H1 (cell line): ENCODE results near the gene SNRPB2. TPM values are rescaled to one million over a fixed set of nuclear protein-coding genes. Genes with fewer than 3 reads are reported as not detected.

ENCODE experiments used
- CTCF ChIA-PET: fragments of 300-600 bp; sonication (Branson Sonifier 250); formaldehyde crosslinking; loops from one replicate; lab custom pipeline; 2021; ENCODE audit not compliant: partially characterized antibody; lab: Charles Lee
- POLR2A ChIA-PET: fragments of 300-600 bp; sonication (Branson Sonifier 250); formaldehyde crosslinking; loops from one replicate; lab custom pipeline; 2021; ENCODE audit warnings: inconsistent platforms; ENCODE audit not compliant: partially characterized antibody; lab: Charles Lee
- DNase-seq, 2 experiments: peaks; one replicate each; pipeline versions ENCODE4 v3.0.0 to v3.0.0-alpha.2; 2010 to 2022; ENCODE audit warnings: low spot score in 2 of 2, low read depth in 1 of 2, mixed read lengths in 1 of 2
- FAIRE-seq: peaks from 2 replicates; lab custom pipeline; 2011; peaks lifted over from hg19 to GRCh38; lab: Jason Lieb, UNC
- H2AFZ ChIP-seq: 2 replicates; pipeline ENCODE4 v1.8.1; 2012; ENCODE audit warnings: low read length, inconsistent platforms
- H2AK5ac ChIP-seq: 2 replicates; pipeline ENCODE4 v1.6.1; 2013; ENCODE audit warnings: low read depth, low read length
- H2BK120ac ChIP-seq: replicated peaks from 2 replicates; pipeline ENCODE3; 2013; ENCODE audit warnings: low read depth, low read length, inconsistent platforms
- H2BK12ac ChIP-seq: 2 replicates; pipeline ENCODE4 v1.6.1; 2013; ENCODE audit warnings: low read depth, low read length
- H2BK15ac ChIP-seq: 2 replicates; pipeline ENCODE4 v1.6.1; 2013; ENCODE audit warnings: low read length
- H2BK20ac ChIP-seq: 2 replicates; pipeline ENCODE4 v1.6.1; 2013; ENCODE audit warnings: low read length
- H2BK5ac ChIP-seq: 2 replicates; pipeline ENCODE4 v1.6.1; 2013; ENCODE audit warnings: low read depth, low read length
- H3K14ac ChIP-seq: 2 replicates; pipeline ENCODE4 v1.6.1; 2013; ENCODE audit warnings: inconsistent platforms; ENCODE audit not compliant: insufficient read length
- H3K18ac ChIP-seq: 2 replicates; pipeline ENCODE4 v1.6.1; 2013; ENCODE audit warnings: low read length; ENCODE audit errors: extremely low read depth
- H3K23ac ChIP-seq: 2 replicates; pipeline ENCODE4 v1.6.1; 2013; ENCODE audit warnings: inconsistent platforms; ENCODE audit not compliant: insufficient read length
- H3K23me2 ChIP-seq: 2 replicates; pipeline ENCODE4 v1.6.1; 2013; ENCODE audit warnings: low read depth, low read length
- H3K27ac ChIP-seq: 2 replicates; pipeline ENCODE4 v1.6.1; 2011; ENCODE audit warnings: low read depth, low read length, inconsistent platforms
- H3K27me3 ChIP-seq, 4 experiments: replicated peaks in 1 of 4; 1 replicate in 1 of 4; 2 replicates in 3 of 4; pipeline versions ENCODE4 v1.6.1 to v1.8.1; 2011 to 2013; ENCODE audit warnings: low read length in 3 of 4, mild to moderate bottlenecking in 3 of 4, inconsistent platforms in 2 of 4, mixed read lengths in 2 of 4, moderate library complexity in 1 of 4; ENCODE audit not compliant: control insufficient read depth in 3 of 4, insufficient read depth in 3 of 4; ENCODE audit errors: extremely low read depth in 1 of 4
- H3K36me3 ChIP-seq, 4 experiments: 2 replicates each; pipeline versions ENCODE4 v1.6.1 to v1.8.1; 2011 to 2013; ENCODE audit warnings: mild to moderate bottlenecking in 4 of 4, low read length in 3 of 4, moderate library complexity in 2 of 4, control low read depth in 1 of 4, inconsistent platforms in 1 of 4; ENCODE audit not compliant: insufficient read depth in 4 of 4, control insufficient read depth in 2 of 4
- H3K4ac ChIP-seq: replicated peaks from 2 replicates; pipeline ENCODE3; 2013; ENCODE audit warnings: low read length, low read depth, mixed read lengths, inconsistent platforms; ENCODE audit not compliant: insufficient read length
- H3K4me1 ChIP-seq, 4 experiments: replicated peaks in 1 of 4; 1 replicate in 1 of 4; 2 replicates in 3 of 4; pipeline versions ENCODE4 v1.6.1 to v1.8.1; 2011 to 2013; ENCODE audit warnings: low read length in 3 of 4, inconsistent platforms in 2 of 4, mixed read lengths in 1 of 4; ENCODE audit not compliant: insufficient read depth in 4 of 4, control insufficient read depth in 3 of 4
- H3K4me2 ChIP-seq, 2 experiments: 2 replicates each; pipeline versions ENCODE4 v1.6.1 to v1.8.1; 2011 to 2013; ENCODE audit warnings: low read depth in 2 of 2, low read length in 2 of 2, control low read depth in 1 of 2, inconsistent platforms in 1 of 2, mild to moderate bottlenecking in 1 of 2; ENCODE audit not compliant: insufficient read depth in 1 of 2
- H3K4me3 ChIP-seq, 4 experiments: fragments of 200-600, 300-600 bp in 1 of 4; sonication (generic), shearing (Covaris generic), sonication (Bioruptor Twin) in 1 of 4; 2 replicates each; pipeline versions ENCODE4 v1.5.1 to v1.8.1; 2011 to 2016; ENCODE audit warnings: low read length in 4 of 4, low read depth in 3 of 4, control low read depth in 2 of 4, inconsistent platforms in 2 of 4, mild to moderate bottlenecking in 2 of 4, mixed read lengths in 1 of 4, moderate library complexity in 1 of 4; ENCODE audit not compliant: insufficient read depth in 2 of 4; ENCODE audit errors: extremely low read depth in 1 of 4
- H3K56ac ChIP-seq: replicated peaks from 2 replicates; pipeline ENCODE3; 2013; ENCODE audit warnings: low read depth, mild to moderate bottlenecking, mixed read lengths, low read length, inconsistent platforms; ENCODE audit not compliant: insufficient read length
- H3K79me1 ChIP-seq: 2 replicates; pipeline ENCODE4 v1.6.1; 2013; ENCODE audit warnings: low read depth, low read length, control low read depth
- H3K79me2 ChIP-seq, 2 experiments: 2 replicates each; pipeline versions ENCODE4 v1.6.1 to v1.8.1; 2012 to 2013; ENCODE audit warnings: low read length in 2 of 2, mild to moderate bottlenecking in 2 of 2, inconsistent platforms in 1 of 2; ENCODE audit not compliant: insufficient read depth in 2 of 2, control insufficient read depth in 1 of 2
- H3K9ac ChIP-seq, 4 experiments: replicated peaks in 1 of 4; 1 replicate in 1 of 4; 2 replicates in 3 of 4; pipeline versions ENCODE4 v1.6.1 to v1.8.1; 2011 to 2013; ENCODE audit warnings: low read depth in 3 of 4, low read length in 3 of 4, control low read depth in 2 of 4, mild to moderate bottlenecking in 2 of 4, moderate library complexity in 2 of 4, inconsistent platforms in 1 of 4; ENCODE audit errors: extremely low read depth in 1 of 4
- H3K9me3 ChIP-seq, 2 experiments: 2 replicates each; pipeline versions ENCODE4 v1.6.1 to v1.8.1; 2012 to 2013; ENCODE audit warnings: mild to moderate bottlenecking in 2 of 2, moderate library complexity in 2 of 2, control low read depth in 1 of 2, inconsistent platforms in 1 of 2, low read depth in 1 of 2, low read length in 1 of 2, mixed read lengths in 1 of 2; ENCODE audit not compliant: insufficient read depth in 2 of 2
- H4K20me1 ChIP-seq, 2 experiments: replicated peaks in 1 of 2; 2 replicates each; pipeline versions ENCODE3 to v1.8.1; 2011 to 2013; ENCODE audit warnings: inconsistent platforms in 2 of 2, low read length in 2 of 2, mild to moderate bottlenecking in 1 of 2; ENCODE audit not compliant: insufficient read depth in 2 of 2, control insufficient read depth in 1 of 2
- H4K5ac ChIP-seq: 2 replicates; pipeline ENCODE4 v1.6.1; 2013; ENCODE audit warnings: low read length, low read depth, mixed read lengths, inconsistent platforms; ENCODE audit not compliant: insufficient read length
- H4K8ac ChIP-seq: 2 replicates; pipeline ENCODE4 v1.8.0; 2013; ENCODE audit warnings: mild to moderate bottlenecking, moderate library complexity, low read length, inconsistent platforms; ENCODE audit not compliant: insufficient read depth; ENCODE audit errors: extremely low read depth
- H4K91ac ChIP-seq: replicated peaks from 2 replicates; pipeline ENCODE3; 2013; ENCODE audit warnings: low read length, mixed read lengths, inconsistent platforms; ENCODE audit not compliant: insufficient read length
- CTCF ChIP-seq, 3 experiments: IDR thresholded peaks; 1 replicate in 2 of 3; 2 replicates in 1 of 3; pipeline versions ENCODE4 v1.5.1 to v1.6.1; 2011; ENCODE audit warnings: low read length in 3 of 3, mild to moderate bottlenecking in 3 of 3, inconsistent platforms in 2 of 3, low read depth in 1 of 3, moderate library complexity in 1 of 3; ENCODE audit not compliant: insufficient read depth in 1 of 3; ENCODE audit errors: control extremely low read depth in 1 of 3
- KDM4A ChIP-seq: IDR thresholded peaks from one replicate; pipeline ENCODE4 v1.7.1; 2012; ENCODE audit warnings: low read depth, mild to moderate bottlenecking, moderate library complexity, low read length, inconsistent platforms; ENCODE audit not compliant: severe bottlenecking
- SRF ChIP-seq: IDR thresholded peaks from 2 replicates; pipeline ENCODE4 v1.6.1; 2011; ENCODE audit warnings: mild to moderate bottlenecking, low read depth, low read length, moderate library complexity
- TBP ChIP-seq: IDR thresholded peaks from 2 replicates; pipeline ENCODE4 v1.6.1; 2011; ENCODE audit warnings: low read depth, low read length, improper control_type of control experiment
- WGBS, 2 experiments: shearing (Covaris generic) in 1 of 2; methylation state at CpG; one replicate each; pipeline versions ENCODE4 v1.1.6 to v1.1.7; 2013 to 2015; ENCODE audit warnings: low lambda C conversion rate in 2 of 2, mixed read lengths in 2 of 2, inconsistent platforms in 1 of 2, low coverage in 1 of 2, missing lambda C conversion rate in 1 of 2; ENCODE audit not compliant: insufficient replicate concordance in 2 of 2, insufficient coverage in 1 of 2, insufficient read length in 1 of 2; ENCODE audit errors: extremely low coverage in 1 of 2, missing lambda C conversion rate in 1 of 2; 5-methylcytosine and 5-hydroxymethylcytosine counted together
- polyA plus RNA-seq, 7 experiments: library from polyadenylated mRNA; depleted of rRNA in 3 of 7; stranded (reverse) in 5 of 7; unstranded in 2 of 7; fragments of >200 nt in 5 of 7; fragments of 200-250 nt in 2 of 7; gene quantifications; 1 replicate in 5 of 7; 2 replicates in 1 of 7; 4 replicates in 1 of 7; pipeline versions ENCODE4 v1.2.1 to v1.2.3, GENCODE V29; 2011 to 2013; ENCODE audit warnings: missing spikeins in 2 of 7, mixed read lengths in 2 of 7
- total RNA-seq: library from RNA; stranded (reverse); fragmentation: NEBNext Ultra II Directional; extraction: Animal tissue kit (Norgen Biotek cat#: 25700); gene quantifications from 2 replicates; pipeline ENCODE4 v1.2.1, GENCODE V29; 2021

SNRPB2 gene
- total and polyA plus RNA-seq, 2 of the 8 experiments (the other 6 are each of a cell fraction or from before 2014, with no cell fraction given), result 49.4 to 102 TPM

GRCh38 chr20:16775961-16776360 lies 46.1 kb downstream of the SNRPB2 start:
- Histone ChIP-seq H3K4ac (no peak overlapping the region), H3K79me2 (no peaks in the 10 kb centered on the region), H2BK15ac (no peak overlapping the region), H3K18ac (no peak overlapping the region), H4K8ac (no peak overlapping the region), H2BK5ac (no peak overlapping the region), H3K79me1 (no peaks in the 10 kb centered on the region), H3K56ac (no peak overlapping the region), H3K4me3 (no peak overlapping the region), H3K9ac (no peak overlapping the region), H3K27ac (no peak overlapping the region), H4K91ac (no peak overlapping the region), H2AFZ (no peak overlapping the region), H3K36me3 (no peaks in the 10 kb centered on the region), H2BK20ac (no peak overlapping the region), H2BK120ac (no peak overlapping the region), H3K9me3 (peaks cover 3 to 8% of the 10 kb centered on the region in 2 experiments; a peak in 1 of 4 replicates), H3K27me3 (no peaks in the 10 kb centered on the region), H3K14ac (no peak overlapping the region), H2BK12ac (no peak overlapping the region), H4K5ac (no peak overlapping the region), H3K4me1 (no peaks in the 10 kb centered on the region), H3K4me2 (no peak overlapping the region), H4K20me1 (no peaks in the 10 kb centered on the region), H3K23ac (no peak overlapping the region), H3K23me2 (no peaks in the 10 kb centered on the region), H2AK5ac (no peak overlapping the region)
- CTCF ChIA-PET, result interaction anchor here (1.0 to 1.1 kb wide), 2 partner anchors 15 to 26 kb away, joined by 3 to 4 read pairs; no protein-coding TSS in a partner anchor
- FAIRE-seq, result no peak
- POLR2A ChIA-PET, result no interaction called here
- WGBS, 2 experiments, result 88% methylated on average over 1 of the region's 1 CpG; no CpG with 5 or more reads in 1 of the 2 experiments
- no peak for DNase-seq
- TF ChIP-seq KDM4A (no peak), TBP (no peak), SRF (no peak), CTCF (IDR thresholded peaks at IDR 0.05; ENCODE audit: control extremely low read depth in 1 of 3, insufficient read depth in 1 of 3, low read depth in 1 of 3, low read length in 3 of 3) (no peak)
